ENCODE results near the gene RAB6B.

- no peak for TF ChIP-seq ZNF565 (CRISPR knock-in tag; conservative IDR thresholded peaks at IDR 0.05; ENCODE audit: low read depth)
- no peak for TF ChIP-seq PATZ1 (CRISPR knock-in tag; IDR thresholded peaks at IDR 0.05; ENCODE audit: borderline replicate concordance)
- TF ChIP-seq ZFP30 (CRISPR knock-in tag; IDR thresholded peaks at IDR 0.05): no peak
- TF ChIP-seq POU6F1 (CRISPR knock-in tag; IDR thresholded peaks at IDR 0.05; ENCODE audit: borderline replicate concordance, low read depth): no peak
- no peak for TF ChIP-seq ZFP3 (CRISPR knock-in tag; IDR thresholded peaks at IDR 0.05)
- no peak for TF ChIP-seq ZNF8 (CRISPR knock-in tag; IDR thresholded peaks at IDR 0.05)
- TF ChIP-seq ZNF70 (CRISPR knock-in tag; IDR thresholded peaks at IDR 0.05): no peak
- TF ChIP-seq OSR1 (CRISPR knock-in tag; IDR thresholded peaks at IDR 0.05): no peak
These were observed 62.4 kb downstream of the RAB6B start for GRCh38 chr3:133833267-133833666.

Data from SK-N-SH treated with all-trans-retinoic acid at 6 μM for 48 hours (cell line).